A673 (cell line): Measurements from ENCODE around the gene TM7SF3. TPM values are rescaled to one million over a fixed set of nuclear protein-coding genes. Genes with fewer than 3 reads are reported as not detected.

Source experiments
- BruUV-seq: library from RNA; stranded (reverse); fragments of 400-500 nt; replicated peaks from 2 replicates; lab custom pipeline; 2021; lab: Mats Ljungman, UMichigan
- CTCF ChIA-PET: fragments of 300-600 bp; sonication (Branson Sonifier 250); formaldehyde crosslinking; loops from one replicate; lab custom pipeline; 2022; ENCODE audit warnings: antibody characterized with exemption; lab: Charles Lee
- POLR2A ChIA-PET: fragments of 300-600 bp; sonication (Branson Sonifier 250); formaldehyde crosslinking; loops from one replicate; lab custom pipeline; 2022; ENCODE audit warnings: antibody characterized with exemption; ENCODE audit not compliant: low non-redundant PET; lab: Charles Lee
- DNase-seq: peaks from one replicate; pipeline ENCODE4 v3.0.0-alpha.2; 2015; ENCODE audit warnings: low spot score
- H3K27ac ChIP-seq: fragments of 200-600 bp; sonication (generic); 2 replicates; pipeline ENCODE4 v1.5.1; 2016; ENCODE audit warnings: mixed run types, low read depth, mild to moderate bottlenecking, mixed read lengths, antibody characterized with exemption, low read length; ENCODE audit not compliant: poor library complexity, severe bottlenecking
- H3K27me3 ChIP-seq: fragments of 200-600 bp; sonication (generic); replicated peaks from 2 replicates; pipeline ENCODE4 v1.6.1; 2017; ENCODE audit warnings: mixed run types, low read depth, mild to moderate bottlenecking, mixed read lengths, antibody characterized with exemption, low read length; ENCODE audit not compliant: insufficient read depth, poor library complexity
- H3K36me3 ChIP-seq: fragments of 200-600 bp; sonication (generic); 2 replicates; pipeline ENCODE4 v1.6.1; 2016; ENCODE audit warnings: mixed run types, mild to moderate bottlenecking, mixed read lengths, antibody characterized with exemption, low read length; ENCODE audit not compliant: insufficient read depth, poor library complexity, severe bottlenecking
- H3K4me1 ChIP-seq: fragments of 200-600 bp; sonication (generic); 2 replicates; pipeline ENCODE4 v1.6.1; 2017; ENCODE audit warnings: mixed run types, mild to moderate bottlenecking, mixed read lengths, antibody characterized with exemption, low read length; ENCODE audit not compliant: insufficient read depth, poor library complexity, severe bottlenecking
- H3K4me3 ChIP-seq: fragments of 200-600 bp; sonication (generic); 2 replicates; pipeline ENCODE4 v1.5.1; 2016; ENCODE audit warnings: low read depth, mixed run types, mild to moderate bottlenecking, mixed read lengths, low read length; ENCODE audit not compliant: poor library complexity, severe bottlenecking
- H3K9me3 ChIP-seq: fragments of 200-600 bp; sonication (generic); 2 replicates; pipeline ENCODE4 v1.6.1; 2016; ENCODE audit warnings: mixed run types, low read depth, mild to moderate bottlenecking, mixed read lengths, antibody characterized with exemption, low read length; ENCODE audit not compliant: poor library complexity, severe bottlenecking
- EZH2 ChIP-seq: fragments of 200-600 bp; sonication (generic); IDR thresholded peaks from 2 replicates; pipeline ENCODE4 v1.6.1; 2017; ENCODE audit warnings: borderline replicate concordance, low read depth, mild to moderate bottlenecking, mixed read lengths, antibody characterized with exemption, low read length; ENCODE audit not compliant: poor library complexity, severe bottlenecking
- intact Hi-C: fragments of 100-400 bp; cut with micrococcal nuclease; formaldehyde crosslinking; loops from one replicate; pipeline ENCODE4 v1.10.0; 2022; ENCODE audit not compliant: unreplicated experiment
- total RNA-seq: library from RNA; stranded (reverse); gene quantifications from 2 replicates; pipeline ENCODE4 v1.2.3, GENCODE V29; 2021
- TF ChIP-seq, protein P1 (sequence below): fragments of 300-800, 200-600 bp; sonication (generic); conservative IDR thresholded peaks from 2 replicates; pipeline ENCODE4 v1.5.1; 2017; ENCODE audit warnings: low read depth, mild to moderate bottlenecking, antibody characterized with exemption, low read length, moderate library complexity, mixed read lengths

TM7SF3 gene
- total RNA-seq, 1 experiment from 2014 or later, result 53.5 TPM

DNA sequence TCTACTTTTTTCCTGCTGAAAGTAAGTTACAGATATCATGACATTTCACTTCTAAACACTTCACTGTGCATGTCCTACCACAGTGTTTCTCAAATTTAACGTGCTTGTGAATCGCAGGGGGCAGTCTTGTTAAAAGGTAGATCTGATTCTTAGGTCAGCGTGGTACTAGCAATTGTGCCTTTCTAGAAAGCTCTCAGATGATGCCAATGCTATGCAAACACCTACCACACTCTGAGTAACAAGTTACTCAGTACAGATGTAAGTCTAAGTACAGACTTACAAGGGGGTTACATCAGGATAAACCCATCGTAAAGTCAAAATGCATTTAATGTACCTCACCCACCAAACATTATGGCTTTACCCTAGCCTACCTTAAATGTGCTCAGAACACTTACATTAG lies 22.4 kb downstream of the TM7SF3 start:
- Histone ChIP-seq H3K9me3 (no peaks in the 10 kb centered on the region), H3K36me3 (peaks cover 6% of the 10 kb centered on the region), H3K27me3 (no peaks in the 10 kb centered on the region), H3K4me3 (no peak overlapping the region), H3K4me1 (peaks cover 12% of the 10 kb centered on the region), H3K27ac (no peak overlapping the region)
- no TSS peak for BruUV-seq
- CTCF ChIA-PET, result no interaction called here
- DNase-seq, result no peak
- TF ChIP-seq EZH2, result no peak
- TF ChIP-seq, protein P1, sequence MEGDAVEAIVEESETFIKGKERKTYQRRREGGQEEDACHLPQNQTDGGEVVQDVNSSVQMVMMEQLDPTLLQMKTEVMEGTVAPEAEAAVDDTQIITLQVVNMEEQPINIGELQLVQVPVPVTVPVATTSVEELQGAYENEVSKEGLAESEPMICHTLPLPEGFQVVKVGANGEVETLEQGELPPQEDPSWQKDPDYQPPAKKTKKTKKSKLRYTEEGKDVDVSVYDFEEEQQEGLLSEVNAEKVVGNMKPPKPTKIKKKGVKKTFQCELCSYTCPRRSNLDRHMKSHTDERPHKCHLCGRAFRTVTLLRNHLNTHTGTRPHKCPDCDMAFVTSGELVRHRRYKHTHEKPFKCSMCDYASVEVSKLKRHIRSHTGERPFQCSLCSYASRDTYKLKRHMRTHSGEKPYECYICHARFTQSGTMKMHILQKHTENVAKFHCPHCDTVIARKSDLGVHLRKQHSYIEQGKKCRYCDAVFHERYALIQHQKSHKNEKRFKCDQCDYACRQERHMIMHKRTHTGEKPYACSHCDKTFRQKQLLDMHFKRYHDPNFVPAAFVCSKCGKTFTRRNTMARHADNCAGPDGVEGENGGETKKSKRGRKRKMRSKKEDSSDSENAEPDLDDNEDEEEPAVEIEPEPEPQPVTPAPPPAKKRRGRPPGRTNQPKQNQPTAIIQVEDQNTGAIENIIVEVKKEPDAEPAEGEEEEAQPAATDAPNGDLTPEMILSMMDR, result no peak
- intact Hi-C loops, result no loop called here
- POLR2A ChIA-PET, result no interaction called here

DNA sequence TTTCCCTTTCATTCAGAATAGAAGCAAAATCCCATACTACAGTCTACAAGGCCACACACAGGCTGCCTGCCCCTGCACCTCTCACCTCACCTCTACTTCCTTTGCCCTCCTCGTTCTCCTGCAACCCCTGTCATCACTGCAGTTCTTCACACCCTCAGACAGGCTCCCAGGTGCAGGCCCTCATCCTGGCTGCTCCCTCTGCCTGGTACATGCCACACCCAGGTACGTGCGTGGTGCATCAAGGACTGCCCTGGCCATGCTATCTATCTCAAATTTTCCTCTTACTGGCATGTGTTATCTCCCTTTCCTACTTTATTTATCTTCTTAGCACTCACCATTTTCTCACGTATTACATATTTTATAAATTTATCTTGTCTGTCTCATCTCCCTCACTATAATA lies 24.3 kb downstream of the TM7SF3 start:
- H3K27me3 ChIP-seq, result no peaks in the 10 kb centered on the region
- ChIA-PET POLR2A (no interaction called here), CTCF (no interaction called here)
- BruUV-seq, result no TSS peak
- peaks cover 3% of the 10 kb centered on the region for H3K36me3 ChIP-seq
- intact Hi-C loops, result no loop called here
- DNase-seq, result no peak
- peaks cover 12% of the 10 kb centered on the region for H3K4me1 ChIP-seq
- no peak overlapping the region for H3K4me3 ChIP-seq
- H3K27ac ChIP-seq, result no peak overlapping the region
- TF ChIP-seq EZH2, result no peak
- TF ChIP-seq, protein P1, result no peak
- no peaks in the 10 kb centered on the region for H3K9me3 ChIP-seq

DNA sequence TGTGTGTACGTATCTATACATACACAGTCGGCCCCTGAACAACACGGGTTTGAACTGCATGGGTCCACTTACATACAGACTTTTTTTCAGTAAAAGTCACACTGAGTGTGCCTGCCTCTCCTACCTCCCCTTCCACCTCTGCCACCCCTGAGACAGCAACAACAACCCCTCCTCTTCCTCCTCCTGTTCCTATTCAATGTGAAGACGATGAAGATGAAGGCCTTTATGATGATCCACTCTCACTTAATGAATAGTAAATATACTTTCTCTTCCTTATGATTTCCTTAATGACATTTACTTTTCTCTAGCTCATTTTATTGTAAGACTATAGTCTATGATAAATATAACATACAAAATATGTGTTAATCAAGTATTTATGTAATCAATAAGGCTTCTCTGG lies 25.5 kb downstream of the TM7SF3 start:
- no TSS peak for BruUV-seq
- H3K4me3 ChIP-seq, result no peak overlapping the region
- no peak for TF ChIP-seq EZH2
- TF ChIP-seq, protein P1, result no peak
- H3K27ac ChIP-seq, result no peak overlapping the region
- H3K9me3 ChIP-seq, result no peaks in the 10 kb centered on the region
- peaks cover 12% of the 10 kb centered on the region for H3K4me1 ChIP-seq
- no peak for DNase-seq
- H3K36me3 ChIP-seq, result peaks cover 2% of the 10 kb centered on the region
- POLR2A ChIA-PET, result no interaction called here
- no peaks in the 10 kb centered on the region for H3K27me3 ChIP-seq
- intact Hi-C loops, result no loop called here
- CTCF ChIA-PET, result no interaction called here
